Measurements from ENCODE around the gene PLA2G6. TPM values are rescaled to one million over a fixed set of nuclear protein-coding genes. Genes with fewer than 3 reads are reported as not detected.
"Not testable (repeated sequence)": the region's sequence is repeated elsewhere in the genome, so short reads cannot be mapped to it uniquely, and the experiment has no call there.

PLA2G6 gene
- total RNA-seq, 2 experiments from 2014 or later, result 48.8 to 50.2 TPM

GRCh38 chr22:38153821-38154562 is 27.6 kb downstream of the PLA2G6 start:
- DNase-seq, result no peak
- Histone ChIP-seq H3K4me3 (ENCODE audit: low read length) (no peak overlapping the region), H3K9me3 (ENCODE audit: control insufficient read depth in 1 of 2, insufficient read depth in 1 of 2, low read length in 2 of 2) (no peaks in the 10 kb centered on the region), H3K4me1 (ENCODE audit: insufficient read depth, low read length) (no peaks in the 10 kb centered on the region), H3K27me3 (ENCODE audit: control insufficient read depth in 1 of 2, insufficient read depth in 2 of 2, low read length in 2 of 2) (no peaks in the 10 kb centered on the region), H3K27ac (ENCODE audit: low read depth in 1 of 2, low read length in 2 of 2) (no peak overlapping the region), H3K36me3 (ENCODE audit: insufficient read depth, low read length) (no peaks in the 10 kb centered on the region)
- Mint-ChIP-seq H3K4me1 (ENCODE audit: low read depth) (peaks cover 3% of the 10 kb centered on the region), H3K27ac (no peak overlapping the region), H3K27me3 (no peaks in the 10 kb centered on the region), H3K36me3 (ENCODE audit: low read depth) (peaks cover 7% of the 10 kb centered on the region), H3K9me3 (no peaks in the 10 kb centered on the region), H3K4me3 (no peak overlapping the region)
- no peak for TF ChIP-seq CTCF (IDR thresholded peaks at IDR 0.05)
- no peak for ATAC-seq (ENCODE audit: poor library complexity)
- ChIA-PET CTCF (no interaction called here), POLR2A (no interaction called here)
- intact Hi-C loops (cut with DNase I, micrococcal nuclease), result no loop called here

- ChIA-PET POLR2A (interaction anchor here (0.6 kb wide), 1 partner anchor 126 kb away, joined by 3 read pairs; no protein-coding TSS in a partner anchor), CTCF (no interaction called here)
- H3K27ac Mint-ChIP-seq, result no peak overlapping the region
- no peak overlapping the region for H3K4me3 Mint-ChIP-seq
- peaks cover 20% of the 10 kb centered on the region for H3K4me1 Mint-ChIP-seq (ENCODE audit: low read depth)
- Histone ChIP-seq H3K27ac (ENCODE audit: low read depth in 1 of 2, low read length in 2 of 2) (no peak overlapping the region), H3K4me1 (ENCODE audit: insufficient read depth, low read length) (peaks cover 12% of the 10 kb centered on the region), H3K36me3 (ENCODE audit: insufficient read depth, low read length) (peaks cover 2% of the 10 kb centered on the region), H3K27me3 (ENCODE audit: control insufficient read depth in 1 of 2, insufficient read depth in 2 of 2, low read length in 2 of 2) (no peaks in the 10 kb centered on the region), H3K4me3 (ENCODE audit: low read length) (no peak overlapping the region), H3K9me3 (ENCODE audit: control insufficient read depth in 1 of 2, insufficient read depth in 1 of 2, low read length in 2 of 2) (no peaks in the 10 kb centered on the region)
- intact Hi-C loops (cut with DNase I, micrococcal nuclease), result no loop called here
- ATAC-seq (ENCODE audit: poor library complexity), result no peak
- DNase-seq, result no peak
- H3K27me3 Mint-ChIP-seq, result no peaks in the 10 kb centered on the region
- H3K9me3 Mint-ChIP-seq, result no peaks in the 10 kb centered on the region
- no peak for TF ChIP-seq CTCF (IDR thresholded peaks at IDR 0.05)
- peaks cover 7% of the 10 kb centered on the region for H3K36me3 Mint-ChIP-seq (ENCODE audit: low read depth)
These were observed 30.5 kb downstream of the PLA2G6 start for GRCh38 chr22:38151126-38151500.

DNA sequence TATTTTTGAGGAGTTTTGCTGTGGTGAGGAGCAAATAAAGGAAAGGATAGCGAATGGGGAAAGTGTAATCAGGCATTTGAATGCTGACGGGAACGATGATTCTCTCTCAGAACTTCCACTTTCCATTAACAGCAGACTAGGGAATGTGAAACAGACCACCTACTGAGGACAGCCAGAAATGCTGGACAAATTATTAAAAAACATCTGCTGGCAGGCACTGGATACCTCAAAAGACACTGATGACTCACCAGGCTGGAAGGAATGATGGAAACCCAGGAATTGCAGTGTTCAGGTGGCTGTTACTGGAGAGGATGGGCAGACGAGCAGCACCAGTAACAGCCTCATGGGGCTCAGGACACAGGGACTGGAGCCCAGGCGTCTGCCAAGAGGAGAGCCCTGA is 33.4 kb downstream of the PLA2G6 start:
- Mint-ChIP-seq H3K4me1 (ENCODE audit: low read depth) (peaks cover 20% of the 10 kb centered on the region), H3K9me3 (no peaks in the 10 kb centered on the region), H3K27me3 (no peaks in the 10 kb centered on the region), H3K36me3 (ENCODE audit: low read depth) (peaks cover 16% of the 10 kb centered on the region), H3K27ac (no peak overlapping the region), H3K4me3 (no peak overlapping the region)
- Histone ChIP-seq H3K27ac (ENCODE audit: low read depth in 1 of 2, low read length in 2 of 2) (no peak overlapping the region), H3K9me3 (ENCODE audit: control insufficient read depth in 1 of 2, insufficient read depth in 1 of 2, low read length in 2 of 2) (no peaks in the 10 kb centered on the region), H3K36me3 (ENCODE audit: insufficient read depth, low read length) (peaks cover 7% of the 10 kb centered on the region), H3K27me3 (ENCODE audit: control insufficient read depth in 1 of 2, insufficient read depth in 2 of 2, low read length in 2 of 2) (no peaks in the 10 kb centered on the region), H3K4me3 (ENCODE audit: low read length) (no peak overlapping the region), H3K4me1 (ENCODE audit: insufficient read depth, low read length) (peaks cover 21% of the 10 kb centered on the region)
- DNase-seq (no peak), ATAC-seq (ENCODE audit: poor library complexity) (no peak)
- ChIA-PET CTCF (no interaction called here), POLR2A (no interaction called here)
- intact Hi-C loops (cut with DNase I, micrococcal nuclease), result no loop called here
- no peak for TF ChIP-seq CTCF (IDR thresholded peaks at IDR 0.05)

DNA sequence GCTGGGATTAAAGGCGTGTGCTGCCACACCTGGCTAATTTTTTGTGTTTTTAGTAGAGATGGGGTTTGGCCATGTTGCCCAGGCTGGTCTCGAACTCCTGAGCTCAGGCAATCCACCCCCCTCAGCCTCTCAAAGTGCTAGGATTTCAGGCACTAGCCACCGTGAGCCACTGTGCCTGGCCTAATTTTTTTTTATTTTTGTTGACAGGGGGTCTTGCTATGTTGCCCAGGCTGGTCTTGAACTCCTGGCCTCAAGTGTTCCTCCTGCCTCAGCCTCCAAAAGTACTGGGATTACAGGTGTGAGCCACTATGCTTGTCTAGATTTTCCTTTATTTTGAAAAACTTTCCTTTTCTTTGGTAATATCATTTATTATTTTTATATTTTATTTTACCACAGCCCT is 35.5 kb downstream of the PLA2G6 start:
- H3K27me3 Mint-ChIP-seq; H3K4me3 ChIP-seq (ENCODE audit: low read length); intact Hi-C loops (cut with DNase I, micrococcal nuclease); ATAC-seq (ENCODE audit: poor library complexity); POLR2A ChIA-PET; H3K4me3 Mint-ChIP-seq; CTCF ChIA-PET; H3K9me3 ChIP-seq (ENCODE audit: control insufficient read depth in 1 of 2, insufficient read depth in 1 of 2, low read length in 2 of 2); H3K27ac ChIP-seq (ENCODE audit: low read depth in 1 of 2, low read length in 2 of 2); DNase-seq; H3K27ac Mint-ChIP-seq; H3K27me3 ChIP-seq (ENCODE audit: control insufficient read depth in 1 of 2, insufficient read depth in 2 of 2, low read length in 2 of 2); H3K9me3 Mint-ChIP-seq: not testable (repeated sequence)
- Histone ChIP-seq H3K4me1 (ENCODE audit: insufficient read depth, low read length) (peaks cover 24% of the 10 kb centered on the region), H3K36me3 (ENCODE audit: insufficient read depth, low read length) (peaks cover 21% of the 10 kb centered on the region)
- peaks cover 20% of the 10 kb centered on the region for H3K4me1 Mint-ChIP-seq (ENCODE audit: low read depth)
- peaks cover 20% of the 10 kb centered on the region for H3K36me3 Mint-ChIP-seq (ENCODE audit: low read depth)

Data from CD4-positive, alpha-beta T cell (primary cell).